HepG2 (cell line): ENCODE results near the gene ADAMTS2. TPM values are rescaled to one million over a fixed set of nuclear protein-coding genes. Genes with fewer than 3 reads are reported as not detected.
"Not testable (repeated sequence)": the region's sequence is repeated elsewhere in the genome, so short reads cannot be mapped to it uniquely, and the experiment has no call there.

Experiments used
- ATAC-seq: fragments of 200-7000 bp; cut with Tn5 transposase; 3 replicates; pipeline ENCODE4 v1.9.1; 2020; ENCODE audit warnings: mild to moderate bottlenecking, moderate library complexity
- BruUV-seq: library from RNA; stranded (reverse); fragments of 400-500 nt; replicated peaks from 2 replicates; lab custom pipeline; 2021; lab: Mats Ljungman, UMichigan
- CTCF ChIA-PET: fragments of 300-600 bp; formaldehyde crosslinking; extraction: SDS; loops from one replicate; lab custom pipeline; 2021; ENCODE audit warnings: low total read pairs, inconsistent platforms, low intra/inter-chr PET ratio; lab: Yijun Ruan, JAX
- POLR2A ChIA-PET: fragments of 350-600 bp; sonication (Branson Sonifier 250); formaldehyde crosslinking; loops from one replicate; lab custom pipeline; 2020; ENCODE audit warnings: antibody characterized with exemption, inconsistent platforms; lab: Yijun Ruan, JAX
- DNase-seq: peaks from one replicate; pipeline ENCODE4 v3.0.0-alpha.2; 2015; ENCODE audit warnings: low spot score
- FAIRE-seq: peaks from 3 replicates; lab custom pipeline; 2011; peaks lifted over from hg19 to GRCh38; lab: Jason Lieb, UNC
- H2AFZ ChIP-seq: one replicate; pipeline ENCODE4 v1.6.1; 2011; ENCODE audit warnings: low read length, inconsistent platforms
- H3K27ac ChIP-seq: fragments of 300-600 bp; 3 replicates; pipeline ENCODE4 v1.8.0; 2011; ENCODE audit warnings: mixed run types, mild to moderate bottlenecking, mixed read lengths, low read length, inconsistent platforms; ENCODE audit not compliant: insufficient read depth; ENCODE audit errors: extremely low read length
- H3K27me3 ChIP-seq, 2 experiments: fragments of 200-600 bp in 1 of 2; 2 replicates in 1 of 2; 3 replicates in 1 of 2; pipeline versions ENCODE4 v1.6.0 to v1.8.0; 2011; ENCODE audit warnings: low read length in 2 of 2, mild to moderate bottlenecking in 2 of 2, moderate library complexity in 2 of 2, inconsistent platforms in 1 of 2; ENCODE audit not compliant: insufficient read depth in 2 of 2, control insufficient read depth in 1 of 2
- H3K36me3 ChIP-seq, 2 experiments: fragments of 200-600 bp in 1 of 2; replicated peaks in 1 of 2; 2 replicates in 1 of 2; 3 replicates in 1 of 2; pipeline versions ENCODE4 v1.5.1 to v1.8.0; 2011; ENCODE audit warnings: low read length in 2 of 2, inconsistent platforms in 1 of 2; ENCODE audit not compliant: insufficient read depth in 2 of 2, control insufficient read depth in 1 of 2
- H3K4me1 ChIP-seq: 2 replicates; pipeline ENCODE4 v1.5.1; 2012; ENCODE audit warnings: low read length, inconsistent platforms; ENCODE audit not compliant: insufficient read depth
- H3K4me2 ChIP-seq: 2 replicates; pipeline ENCODE4 v1.6.0; 2011; ENCODE audit warnings: low read depth, low read length, inconsistent platforms
- H3K4me3 ChIP-seq, 3 experiments: fragments of 200-600 bp in 1 of 3; sonication (generic), shearing (Covaris generic) in 1 of 3; replicated peaks in 1 of 3; 2 replicates each; pipeline ENCODE4 v1.5.1; 2011 to 2016; ENCODE audit warnings: low read length in 3 of 3, inconsistent platforms in 2 of 3, low read depth in 2 of 3, mild to moderate bottlenecking in 2 of 3, control low read depth in 1 of 3, mixed read lengths in 1 of 3; ENCODE audit not compliant: insufficient read depth in 1 of 3
- H3K79me2 ChIP-seq: one replicate; pipeline ENCODE4 v1.6.1; 2011; ENCODE audit warnings: low read length, inconsistent platforms; ENCODE audit not compliant: insufficient read depth
- H3K9ac ChIP-seq: 2 replicates; pipeline ENCODE4 v1.6.0; 2011; ENCODE audit warnings: mild to moderate bottlenecking, low read depth, low read length, inconsistent platforms; ENCODE audit not compliant: insufficient read depth
- H3K9me3 ChIP-seq: 2 replicates; pipeline ENCODE4 v1.5.1; 2012; ENCODE audit warnings: mild to moderate bottlenecking, low read length
- H4K20me1 ChIP-seq: 2 replicates; pipeline ENCODE4 v1.6.0; 2011; ENCODE audit warnings: inconsistent platforms, mild to moderate bottlenecking, low read length, moderate library complexity; ENCODE audit not compliant: insufficient read depth
- HNRNPH1 ChIP-seq: fragments of 200-400 bp; formaldehyde crosslinking; optimal IDR thresholded peaks from 2 replicates; pipeline ENCODE3; 2017; ENCODE audit warnings: mild to moderate bottlenecking, low read depth, low read length
- JUNB ChIP-seq: sonication (generic); formaldehyde crosslinking; IDR thresholded peaks from 2 replicates; pipeline ENCODE4 v1.8.0; 2022; ENCODE audit warnings: missing genetic modification reagents, mild to moderate bottlenecking, borderline replicate concordance
- PAF1 ChIP-seq: IDR thresholded peaks from 2 replicates; pipeline ENCODE4 v1.6.1; 2016; ENCODE audit warnings: missing genetic modification reagents, missing compliant biosample characterization
- ZBTB38 ChIP-seq: sonication (generic); formaldehyde crosslinking; IDR thresholded peaks from 2 replicates; pipeline ENCODE4 v1.5.1; 2020; ENCODE audit warnings: mild to moderate bottlenecking, missing genetic modification reagents
- ZNF224 ChIP-seq: sonication (generic); formaldehyde crosslinking; IDR thresholded peaks from 2 replicates; pipeline ENCODE4 v1.5.0; 2020; ENCODE audit warnings: mild to moderate bottlenecking, missing genetic modification reagents
- WGBS: methylation state at CpG from one replicate; pipeline ENCODE4 v1.1.6; 2017; ENCODE audit warnings: low lambda C conversion rate; 5-methylcytosine and 5-hydroxymethylcytosine counted together
- in situ Hi-C: cut with HindIII; loops from 2 replicates; pipeline ENCODE4 v1.10.0; 2017; ENCODE audit warnings: low pct_unique_long_range_greater_than_20kb; ENCODE audit not compliant: extremely low pct_ligation_motif_present
- intact Hi-C: fragments of 100-400 bp; cut with micrococcal nuclease; formaldehyde crosslinking; loops from one replicate; pipeline ENCODE4 v1.10.0; 2022; ENCODE audit not compliant: unreplicated experiment
- polyA plus RNA-seq, 8 experiments: library from polyadenylated mRNA; depleted of rRNA in 3 of 8; stranded (reverse) in 7 of 8; unstranded in 1 of 8; fragments of >200 nt; fragmentation: Illumina TruSeq in 4 of 8; extraction: Trizol in 4 of 8; gene quantifications; 2 replicates each; pipeline versions ENCODE4 v1.2.1 to v1.2.3, GENCODE V29; 2011 to 2016; ENCODE audit warnings: low read depth in 4 of 8, missing spikeins in 1 of 8, mixed read lengths in 1 of 8; ENCODE audit not compliant: insufficient read depth in 1 of 8
- total RNA-seq, 5 experiments: library from RNA; depleted of rRNA; stranded (reverse); fragments of >200 nt; fragmentation: Illumina TruSeq; extraction: Trizol; gene quantifications; 2 replicates each; pipeline ENCODE4 v1.2.3, GENCODE V29; 2016; ENCODE audit warnings: low read depth in 1 of 5

Gene ADAMTS2
- total and polyA plus RNA-seq, 2 of the 13 experiments (the other 11 are each of a cell fraction or from before 2014, with no cell fraction given): 0.24 to 3.5 TPM

- FAIRE-seq (no peak), ATAC-seq (no peak), DNase-seq (no peak)
- WGBS: 34% methylated on average over 6 of the region's 6 CpGs
- H3K79me2 ChIP-seq: no peaks in the 10 kb centered on the region
- no peaks in the 10 kb centered on the region for H3K9me3 ChIP-seq
- H4K20me1 ChIP-seq: no peaks in the 10 kb centered on the region
- intact Hi-C loops: no loop called here
- CTCF ChIA-PET: no interaction called here
- in situ Hi-C loops: no loop called here
- no peak overlapping the region for H3K4me2 ChIP-seq
- H3K27ac ChIP-seq: no peak overlapping the region
- no TSS peak for BruUV-seq
- no peak overlapping the region for H2AFZ ChIP-seq
- POLR2A ChIA-PET: no interaction called here
- H3K9ac ChIP-seq: no peak overlapping the region
- H3K4me1 ChIP-seq: no peaks in the 10 kb centered on the region
- no peaks in the 10 kb centered on the region for H3K36me3 ChIP-seq
- TF ChIP-seq ZBTB38 (CRISPR knock-in tag) (no peak), JUNB (CRISPR knock-in tag) (no peak), PAF1 (CRISPR knock-in tag) (no peak), ZNF224 (CRISPR knock-in tag) (no peak), HNRNPH1 (no peak)
- H3K4me3 ChIP-seq: no peak overlapping the region
- peaks cover 8 to 41% of the 10 kb centered on the region in 2 experiments; a peak in 3 of 5 replicates for H3K27me3 ChIP-seq
Measured at GRCh38 chr5:179324760-179325295, 20.4 kb downstream of the ADAMTS2 start.

- POLR2A ChIA-PET, ATAC-seq, CTCF ChIA-PET, H3K9me3 ChIP-seq, H3K4me3 ChIP-seq, H4K20me1 ChIP-seq, BruUV-seq, H3K9ac ChIP-seq, H3K4me1 ChIP-seq, H3K4me2 ChIP-seq, H3K36me3 ChIP-seq, intact Hi-C loops, H3K79me2 ChIP-seq, H2AFZ ChIP-seq, DNase-seq, in situ Hi-C loops, FAIRE-seq, H3K27ac ChIP-seq: not testable (repeated sequence)
- WGBS: 31% methylated on average over 7 of the region's 7 CpGs
- peaks cover 8 to 41% of the 10 kb centered on the region in 2 experiments; a peak in 4 of 5 replicates for H3K27me3 ChIP-seq
Measured at GRCh38 chr5:179324316-179324715, 20.9 kb downstream of the ADAMTS2 start.
